T-helper 1 cell (primary cell): ENCODE data around the gene TMEM51.
"Not testable (repeated sequence)": the region's sequence is repeated elsewhere in the genome, so short reads cannot be mapped to it uniquely, and the experiment has no call there.

Experiments used
- DNase-seq, 5 donors: peaks; one replicate each; pipeline ENCODE4 v3.0.0-alpha.2; 2012 to 2020

TMEM51 gene

DNA sequence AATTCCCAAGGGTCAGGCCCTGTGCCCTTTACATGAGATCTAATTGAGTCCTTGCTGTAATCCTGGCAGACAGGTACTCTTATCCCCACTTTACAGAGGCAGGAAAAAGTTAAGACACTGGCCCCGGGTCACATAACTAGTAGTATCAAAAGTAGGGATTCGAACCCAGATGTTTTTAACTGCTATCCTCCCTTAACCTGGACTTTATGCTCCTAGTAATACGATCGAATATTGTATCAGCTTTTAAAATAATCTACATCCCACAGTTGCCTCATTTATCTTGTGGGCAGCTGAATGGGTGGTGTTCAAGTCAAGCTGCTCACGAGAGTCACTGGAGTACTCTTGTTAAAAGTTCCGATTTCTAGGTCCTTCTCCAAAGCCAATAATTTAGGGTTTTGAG lies 25.5 kb upstream of the TMEM51 start:
- DNase-seq, result no peak

DNA sequence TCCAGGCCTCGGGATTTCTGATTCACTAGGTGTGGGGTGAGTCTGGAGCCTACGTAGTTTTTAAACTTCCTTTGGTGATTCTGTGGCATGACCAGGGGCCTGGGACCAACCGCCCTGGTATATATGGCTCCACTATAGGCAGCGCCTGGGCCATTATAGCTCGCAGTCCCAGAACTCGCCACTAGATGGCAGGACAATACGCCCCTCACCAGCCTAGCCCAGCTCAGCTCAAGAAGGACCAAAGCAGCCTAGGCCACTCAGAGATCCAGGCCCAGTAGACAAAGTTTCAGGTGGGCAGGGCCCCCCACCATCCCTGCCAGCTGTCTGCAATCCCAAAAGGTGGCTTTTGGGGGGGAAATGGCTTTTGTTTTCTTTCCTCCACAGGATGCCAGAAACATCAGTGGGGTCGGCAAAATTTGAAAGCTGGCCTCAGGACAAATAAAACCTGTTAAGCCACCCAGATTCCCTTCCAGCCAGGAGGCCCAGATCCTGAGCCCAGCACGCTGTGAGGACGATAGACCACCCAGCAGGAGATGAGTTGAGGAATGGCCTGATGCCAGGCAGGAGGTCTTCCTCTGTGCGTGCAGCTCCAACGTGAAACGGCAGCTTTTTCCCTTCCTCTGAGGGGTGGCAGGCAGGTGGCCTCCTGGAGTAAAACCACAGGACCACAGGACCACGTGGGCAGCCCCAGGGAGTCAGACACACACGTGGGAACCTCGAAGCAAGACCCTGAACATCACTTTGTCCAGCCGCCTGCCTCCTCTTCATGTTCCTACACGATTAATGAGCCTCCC lies 24.8 kb upstream of the TMEM51 start:
- DNase-seq, result peak; percentile 16 to 62 (median 38)

DNA sequence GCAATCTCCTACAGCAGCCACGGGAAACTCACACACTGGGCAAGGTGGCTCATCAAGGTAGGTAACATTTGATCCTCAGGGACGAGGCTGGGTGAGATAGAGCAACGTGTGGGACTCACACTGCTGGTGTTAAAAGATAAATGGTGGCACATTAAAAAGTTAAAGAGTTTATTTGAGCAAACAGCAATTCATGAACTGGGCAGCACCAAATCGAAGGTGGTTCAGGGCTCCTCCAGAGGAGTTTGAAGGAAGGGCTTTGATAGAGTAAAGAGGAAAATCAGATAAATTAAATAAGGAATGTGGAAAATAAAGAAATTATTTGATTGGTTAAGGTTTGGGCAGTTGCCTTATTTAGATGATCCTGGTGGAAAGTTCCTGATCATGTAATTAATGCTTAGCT lies 23.6 kb upstream of the TMEM51 start:
- DNase-seq, result no peak

DNA sequence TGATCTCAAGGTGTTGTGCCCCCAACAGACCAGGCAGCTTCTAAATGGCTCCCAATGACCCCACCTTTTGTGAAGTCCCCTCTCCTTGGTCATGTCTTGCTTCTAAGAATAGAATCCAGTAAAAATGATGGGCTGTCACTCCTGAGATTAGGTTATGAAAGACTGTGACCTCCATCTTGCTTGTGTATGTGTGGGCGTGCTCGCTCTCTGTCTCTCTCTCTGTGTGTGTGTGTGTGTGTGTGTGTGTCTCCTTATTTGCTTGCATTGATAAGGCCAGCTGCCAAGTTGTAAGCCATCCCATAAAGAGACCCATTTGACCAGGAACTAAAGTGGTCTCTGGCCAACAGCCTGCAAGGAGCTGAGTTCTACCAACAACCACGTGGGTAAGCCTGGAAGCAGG lies 22.9 kb upstream of the TMEM51 start:
- DNase-seq, result no peak

DNA sequence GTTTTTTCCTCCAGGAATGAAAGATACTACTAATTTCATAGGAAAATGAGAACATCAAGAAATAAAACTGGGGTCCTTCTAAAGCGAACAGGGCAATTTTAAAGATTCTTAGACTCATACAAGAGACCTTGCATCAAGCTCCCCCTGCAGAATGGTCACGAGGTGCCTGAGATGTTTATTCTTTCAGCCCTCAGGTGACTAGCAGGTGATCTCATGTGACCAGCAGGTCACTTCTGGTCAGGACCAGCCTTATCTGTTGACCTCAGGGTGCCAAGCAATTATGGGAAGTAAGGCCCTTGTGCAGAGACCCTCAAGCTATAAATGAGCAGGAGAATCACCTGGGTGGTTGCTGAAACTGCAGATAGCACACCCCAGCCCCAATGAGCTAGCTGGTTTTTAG lies 20.6 kb upstream of the TMEM51 start:
- no peak for DNase-seq

DNA sequence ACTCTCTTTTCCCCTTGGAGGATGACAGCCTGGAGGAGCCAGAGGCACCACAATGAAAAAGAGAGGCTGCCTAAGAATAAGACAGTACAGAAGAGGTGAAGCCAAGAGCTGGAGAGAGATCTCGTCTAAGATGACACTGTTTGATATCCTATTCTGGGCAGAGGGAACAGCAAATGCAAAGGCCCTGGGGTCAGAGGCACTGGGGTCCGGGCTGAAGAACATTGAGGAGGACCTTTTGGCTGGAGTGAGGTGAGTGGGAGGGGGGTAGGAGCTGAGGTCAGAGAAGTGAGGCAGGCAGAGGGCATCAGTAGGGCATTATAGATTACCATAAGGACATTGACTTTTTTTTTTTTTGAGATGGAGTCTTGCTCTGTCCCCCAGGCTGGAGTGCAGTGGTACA lies 19.3 kb upstream of the TMEM51 start:
- DNase-seq, result no peak

DNA sequence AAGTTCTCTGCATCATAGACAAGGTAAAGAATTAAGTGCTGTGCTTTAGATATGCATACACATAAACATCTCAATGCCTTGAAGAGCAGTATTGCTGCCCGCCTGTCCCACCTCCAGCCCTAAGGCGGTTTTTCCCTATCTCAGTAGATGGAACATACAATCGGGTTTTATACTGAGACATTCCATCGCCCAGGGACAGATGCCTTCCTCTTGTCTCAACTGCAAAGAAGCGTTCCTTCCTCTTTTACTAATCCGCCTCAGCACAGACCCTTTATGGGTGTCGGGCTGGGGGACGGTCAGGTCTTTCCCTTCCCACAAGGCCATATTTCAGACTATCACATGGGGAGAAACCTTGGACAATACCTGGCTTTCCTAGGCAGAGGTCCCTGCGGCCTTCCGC lies 17.9 kb upstream of the TMEM51 start:
- DNase-seq, result not testable (repeated sequence)

DNA sequence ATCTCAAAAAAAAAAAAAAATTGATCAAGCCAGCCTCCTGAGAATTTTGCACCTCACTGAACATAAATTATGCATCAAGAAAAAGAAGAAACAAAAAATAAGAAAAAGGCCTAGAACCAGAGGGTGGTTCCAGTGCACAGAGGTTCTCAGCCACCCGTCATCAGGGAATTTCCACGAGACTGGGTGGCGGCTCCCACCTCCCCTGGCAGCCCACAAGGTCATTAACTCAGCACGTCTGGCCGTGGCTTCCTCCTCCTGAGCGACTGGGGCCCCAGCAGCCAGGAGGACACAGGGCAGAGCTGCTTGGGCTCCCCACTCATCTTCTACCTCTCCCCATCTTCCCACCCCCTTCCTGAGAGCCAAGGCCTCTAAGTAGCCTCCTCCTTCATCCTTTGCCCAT lies 15.7 kb upstream of the TMEM51 start:
- DNase-seq, result no peak

DNA sequence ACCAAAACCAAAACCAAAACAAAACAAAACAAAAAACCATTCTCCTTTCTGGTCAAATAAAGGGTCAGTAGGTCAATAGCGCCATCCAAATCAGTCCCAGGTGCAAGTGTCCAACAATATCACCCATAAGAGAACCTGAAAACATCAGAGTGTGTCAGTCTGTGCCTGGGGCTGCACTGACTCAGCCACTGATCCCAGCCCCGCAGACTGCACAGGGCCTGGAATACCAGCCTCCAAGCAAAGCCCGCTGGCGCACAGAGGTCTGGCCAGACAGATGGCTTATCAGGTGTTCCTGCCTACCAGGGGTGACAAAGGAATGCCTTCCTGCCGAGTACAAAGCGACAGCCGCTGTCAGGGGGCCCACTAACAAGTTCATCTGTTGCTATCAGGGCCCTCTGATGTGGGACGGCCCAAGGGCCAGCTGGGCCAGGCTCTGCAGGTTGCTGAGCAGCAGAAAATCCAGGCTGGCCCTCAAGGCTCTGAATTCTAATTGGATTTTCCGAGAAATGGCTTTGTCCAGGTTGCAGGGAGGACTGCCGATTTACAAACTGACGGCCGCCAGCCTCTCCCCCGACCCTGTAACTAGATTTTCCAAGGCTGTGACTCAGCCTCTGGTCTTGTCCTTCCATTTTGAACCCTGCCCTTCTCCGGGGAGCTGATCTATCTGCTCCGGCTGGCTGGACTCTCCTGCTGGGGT lies 13.7 kb upstream of the TMEM51 start:
- no peak for DNase-seq

DNA sequence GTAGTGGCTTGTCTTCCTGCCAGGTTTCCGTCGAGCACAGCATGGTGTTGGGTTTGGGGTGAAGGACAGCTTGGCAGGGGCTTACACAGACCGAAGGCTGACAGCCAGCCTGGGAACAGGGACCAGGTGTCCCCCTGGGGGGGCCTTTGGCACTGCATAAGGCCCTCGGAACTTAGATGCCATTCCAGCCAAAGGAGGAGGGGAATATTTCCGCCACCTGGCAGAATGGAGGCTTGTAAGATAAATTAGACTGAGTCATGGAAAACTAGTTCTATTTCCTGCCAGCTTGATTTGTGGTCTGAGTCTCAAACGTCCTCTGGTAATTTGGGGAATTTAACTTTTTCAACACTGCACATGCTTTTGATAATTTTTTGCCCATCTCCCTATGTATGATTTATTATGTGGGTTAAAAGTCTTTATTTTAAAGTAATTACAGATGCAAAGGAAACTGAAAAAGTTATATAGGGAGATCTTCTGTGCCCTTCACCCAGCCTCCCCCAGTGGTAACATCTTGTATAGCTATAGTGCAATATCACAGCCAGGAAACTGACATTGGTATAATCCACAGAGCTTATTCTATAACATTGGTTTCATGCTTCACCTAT lies 11.5 kb upstream of the TMEM51 start:
- DNase-seq, result no peak

DNA sequence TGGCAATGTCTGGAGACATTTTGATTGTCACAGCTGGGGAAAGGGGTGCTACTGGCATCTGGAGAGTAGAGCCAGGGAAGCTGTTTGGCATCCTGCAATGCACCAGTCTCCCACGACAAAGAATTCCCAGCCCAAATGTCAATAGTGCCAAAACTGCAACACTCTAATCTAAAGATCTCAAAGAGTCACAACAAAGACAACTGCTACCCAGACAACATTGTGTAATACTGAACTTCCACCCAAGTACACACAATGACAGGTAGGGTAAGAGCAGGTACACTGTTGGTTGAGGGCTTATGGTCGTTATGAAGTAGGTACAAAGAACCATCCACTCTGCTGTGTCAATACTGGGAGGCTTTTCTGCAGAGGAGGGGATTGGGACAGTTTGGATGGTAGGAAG lies 8.2 kb upstream of the TMEM51 start:
- DNase-seq, result no peak

DNA sequence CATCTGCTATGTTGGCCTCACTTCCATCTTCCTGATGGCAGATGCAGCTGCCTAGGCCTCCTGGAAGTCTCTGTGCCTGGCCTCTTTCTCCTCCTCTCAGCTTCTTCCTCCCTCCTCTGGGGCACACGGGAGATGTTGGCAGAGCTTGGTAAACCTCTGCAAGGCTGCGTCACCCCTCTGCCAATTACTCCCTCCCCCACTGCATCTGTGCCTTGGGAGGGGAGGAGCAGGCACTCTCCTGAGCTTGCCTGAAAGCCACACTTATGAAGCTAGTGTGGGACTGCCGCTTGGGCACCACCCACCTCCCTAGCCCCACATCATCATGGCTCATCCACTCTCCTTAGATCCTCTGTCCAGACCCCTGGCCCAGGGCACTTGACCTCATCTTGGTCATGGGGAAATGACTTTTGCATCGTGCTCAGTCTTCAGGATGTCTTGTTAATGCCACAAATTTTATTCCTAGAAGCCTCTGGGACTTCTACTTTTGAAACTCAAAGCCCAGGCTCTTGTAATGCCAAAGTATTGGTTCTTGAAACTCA lies 7.3 kb upstream of the TMEM51 start:
- no peak for DNase-seq

DNA sequence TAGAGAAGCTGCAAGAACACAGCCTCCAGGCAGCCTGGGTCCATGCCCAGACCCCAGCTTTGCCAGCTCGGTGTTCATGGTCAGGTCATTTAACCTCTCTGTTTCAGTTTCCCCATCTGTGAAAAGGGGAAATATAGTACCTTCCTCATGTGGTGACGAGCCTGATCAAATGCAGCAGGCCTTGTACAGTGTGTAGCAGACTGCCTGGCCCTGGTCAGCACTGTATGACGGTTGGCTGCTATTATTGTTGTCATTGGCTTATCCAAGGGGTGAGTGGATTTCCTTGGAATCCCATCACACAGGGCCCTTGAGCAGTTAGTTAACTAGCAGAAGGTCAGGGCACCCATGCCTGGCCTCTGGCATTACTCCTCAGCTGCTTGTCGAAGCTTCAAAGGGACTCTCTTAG lies 6.6 kb upstream of the TMEM51 start:
- no peak for DNase-seq

DNA sequence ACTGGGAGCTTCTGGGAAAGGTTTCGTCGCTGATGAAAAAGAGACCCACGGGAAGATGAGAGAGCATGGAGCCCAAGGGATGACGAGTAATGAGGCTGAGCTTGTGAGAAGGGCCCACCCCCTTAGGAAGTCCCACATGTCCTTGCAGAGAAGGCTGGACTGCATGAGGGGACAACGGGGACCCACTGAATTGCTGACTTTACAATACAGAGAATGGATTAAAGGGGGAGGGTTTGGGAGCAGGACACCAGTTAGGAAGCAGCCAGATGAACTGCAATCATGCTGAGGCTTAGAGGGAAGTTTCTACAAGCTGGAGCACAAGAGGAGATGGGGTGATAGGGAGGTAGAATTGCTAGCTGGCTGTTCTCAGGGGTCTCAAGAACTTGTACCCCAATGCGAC lies 5.5 kb upstream of the TMEM51 start:
- DNase-seq, result no peak

DNA sequence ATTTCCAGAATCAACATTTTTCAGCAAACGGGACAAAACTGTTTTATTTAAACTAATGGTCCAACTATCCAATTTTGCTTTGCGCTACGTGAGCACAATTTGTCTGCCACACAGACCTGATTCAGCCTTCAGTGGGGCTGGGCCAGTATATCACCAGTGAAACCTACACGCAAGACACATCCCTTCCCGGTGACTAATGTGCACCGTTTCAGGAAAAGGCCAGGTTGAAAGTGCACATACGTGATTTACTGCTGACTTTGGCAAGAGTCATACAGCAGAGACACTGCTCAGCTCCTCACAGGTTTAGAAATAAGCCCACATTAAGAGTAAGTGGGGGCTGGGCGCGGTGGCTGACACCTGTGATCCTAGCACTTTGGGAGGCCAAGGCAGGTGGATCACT lies 5.1 kb upstream of the TMEM51 start:
- no peak for DNase-seq

DNA sequence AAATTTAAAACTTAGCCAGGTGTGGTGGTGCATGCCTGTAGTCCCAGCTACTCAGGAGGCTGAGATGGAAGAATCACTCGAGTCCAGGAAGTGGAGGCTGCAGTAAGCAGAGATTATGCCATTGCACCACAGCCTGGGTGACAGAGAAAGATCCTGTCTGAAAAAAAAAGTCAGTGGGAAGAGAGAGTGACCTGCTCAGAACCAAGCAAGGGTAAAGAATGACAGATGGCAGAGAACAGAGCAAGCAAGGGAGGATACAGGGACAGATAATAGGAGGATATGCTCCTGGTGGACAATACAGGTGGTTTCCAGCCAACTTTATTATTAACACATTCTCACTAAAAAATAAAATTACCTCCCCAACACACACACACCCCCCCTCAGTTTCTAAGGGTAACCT lies 4.6 kb upstream of the TMEM51 start:
- no peak for DNase-seq

DNA sequence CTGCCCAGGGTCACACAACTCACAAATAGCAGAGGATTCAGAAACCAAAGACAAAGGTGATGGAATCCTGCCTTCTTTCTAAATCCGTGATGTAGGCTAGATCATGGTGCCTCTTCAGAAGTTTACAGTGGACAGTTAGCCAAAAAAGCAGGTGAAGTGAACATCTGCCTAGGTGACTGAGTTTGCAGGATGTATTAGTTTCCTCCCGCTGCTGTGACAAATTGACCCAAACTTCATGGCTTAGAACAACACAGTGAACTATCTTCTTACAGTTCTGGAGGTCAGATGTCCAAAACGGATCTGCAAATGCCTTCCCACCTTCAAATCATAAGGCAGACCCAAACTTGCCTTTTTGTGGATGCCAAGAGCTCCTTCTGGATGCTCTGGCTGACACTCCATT lies 3.2 kb upstream of the TMEM51 start:
- no peak for DNase-seq

DNA sequence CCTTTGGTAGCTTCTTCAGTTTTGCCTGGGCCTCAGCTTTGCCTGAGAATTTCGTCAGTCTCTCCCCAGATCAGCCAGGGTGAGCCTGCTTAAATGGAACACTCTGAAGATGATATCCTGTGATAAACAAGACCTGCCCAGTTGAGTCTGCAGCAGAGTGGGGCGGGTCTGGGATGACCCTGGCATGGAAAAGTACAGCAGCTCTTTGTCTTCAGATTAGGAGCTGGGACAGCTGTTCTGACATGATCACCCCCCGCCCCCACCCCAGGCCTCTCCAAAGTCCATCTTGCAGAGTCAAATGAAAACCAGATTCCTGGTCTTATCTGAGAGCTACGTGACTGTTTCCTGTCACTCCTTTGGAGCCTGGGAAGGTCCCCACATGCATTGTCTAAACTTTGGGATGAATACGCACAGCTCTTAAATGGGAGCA lies 2.2 kb upstream of the TMEM51 start:
- no peak for DNase-seq

DNA sequence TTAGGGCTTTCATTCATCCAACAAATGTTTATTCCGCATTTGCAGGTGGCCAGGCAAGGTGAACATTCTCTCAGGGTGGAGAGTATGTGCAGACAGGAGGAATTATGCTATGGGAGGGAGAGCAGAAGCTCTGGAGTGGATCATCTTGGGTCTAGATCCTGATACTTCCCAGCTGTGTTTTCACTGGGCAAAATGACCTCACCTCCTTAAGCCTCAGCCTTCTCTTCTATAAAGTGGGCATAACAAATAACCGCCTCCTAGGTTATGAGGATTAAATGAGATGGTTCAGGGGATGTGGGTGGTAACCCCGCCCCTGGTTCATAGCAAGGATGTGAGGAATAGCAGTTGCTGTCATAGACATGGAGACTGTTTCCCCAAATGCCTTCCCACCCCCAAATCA lies 1.7 kb upstream of the TMEM51 start:
- no peak for DNase-seq

DNA sequence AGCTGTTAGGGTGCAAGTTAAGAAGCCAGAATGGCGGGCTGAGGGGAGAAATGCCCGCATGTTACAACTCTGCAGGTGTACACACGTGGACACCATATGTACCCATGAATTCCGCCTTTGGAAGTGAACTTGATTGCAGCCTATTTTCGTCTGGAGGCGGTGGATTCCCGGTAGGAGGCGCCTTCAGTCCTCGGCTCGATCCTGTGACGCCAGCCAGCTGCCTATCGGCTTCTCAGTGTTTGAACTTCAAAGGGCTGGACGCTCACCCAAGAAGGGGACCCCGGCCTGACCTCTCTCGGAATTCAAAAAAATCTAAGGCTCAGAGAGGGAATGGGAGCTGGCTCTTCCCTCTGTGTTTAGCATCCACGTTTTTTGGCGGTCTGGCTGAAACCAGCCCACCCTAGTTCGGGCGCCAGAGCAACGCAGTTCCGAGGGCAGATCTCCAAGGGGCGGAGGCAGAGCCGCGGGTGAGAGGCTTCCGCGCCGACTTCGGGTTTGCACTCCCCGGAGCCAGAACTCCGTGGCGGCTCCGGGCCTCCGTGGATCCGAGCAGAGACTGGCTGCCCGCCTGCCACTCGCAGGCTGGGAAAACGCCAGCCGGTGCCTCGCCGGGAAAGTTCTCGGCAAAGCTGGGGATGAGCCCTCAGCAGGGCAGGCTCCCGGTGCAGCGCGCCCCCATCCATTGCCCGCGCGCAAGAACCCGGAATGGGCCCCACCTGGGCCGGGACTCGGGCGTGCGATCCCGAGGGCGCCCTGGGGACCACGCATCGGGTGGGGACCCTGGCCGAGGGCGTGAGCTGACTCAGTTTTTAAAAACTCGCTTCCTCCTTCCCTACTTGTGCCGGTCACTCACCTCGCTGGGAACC lies 996 bp upstream of the TMEM51 start:
- no peak for DNase-seq

DNA sequence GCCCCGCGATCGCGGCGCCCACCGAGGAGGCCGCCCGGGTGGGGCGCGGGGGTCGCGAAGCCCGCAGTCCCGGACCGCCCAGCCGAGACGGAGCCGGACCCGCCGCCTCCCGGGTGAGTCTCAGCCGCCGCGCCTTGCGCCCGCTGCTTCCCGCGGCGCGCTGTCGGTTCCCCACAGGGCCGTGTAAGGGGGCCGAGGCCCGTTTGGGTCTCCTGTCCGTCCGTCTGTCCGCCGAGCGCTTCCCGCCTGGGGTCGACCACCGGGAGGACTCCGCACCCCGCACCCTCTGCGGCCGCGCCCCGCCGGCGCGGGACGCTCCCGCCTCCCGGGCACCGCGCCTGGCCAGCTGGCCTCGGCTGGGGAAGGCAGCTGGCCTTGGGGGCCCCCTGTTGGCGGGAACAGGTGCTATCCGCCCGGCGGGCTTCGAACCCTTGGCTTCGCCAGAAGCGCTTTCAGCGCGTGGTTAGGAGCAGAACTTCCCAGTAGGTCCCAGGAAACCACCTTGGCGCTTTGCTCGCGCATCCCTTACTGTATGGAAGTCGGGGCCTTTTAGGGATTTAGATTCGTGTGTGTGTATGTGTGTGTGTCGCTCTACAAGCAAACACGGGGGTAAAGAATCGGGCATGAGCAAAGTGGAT lies 414 bp downstream of the TMEM51 start:
- DNase-seq, result peak in 1 of 5 donors; percentile 16

DNA sequence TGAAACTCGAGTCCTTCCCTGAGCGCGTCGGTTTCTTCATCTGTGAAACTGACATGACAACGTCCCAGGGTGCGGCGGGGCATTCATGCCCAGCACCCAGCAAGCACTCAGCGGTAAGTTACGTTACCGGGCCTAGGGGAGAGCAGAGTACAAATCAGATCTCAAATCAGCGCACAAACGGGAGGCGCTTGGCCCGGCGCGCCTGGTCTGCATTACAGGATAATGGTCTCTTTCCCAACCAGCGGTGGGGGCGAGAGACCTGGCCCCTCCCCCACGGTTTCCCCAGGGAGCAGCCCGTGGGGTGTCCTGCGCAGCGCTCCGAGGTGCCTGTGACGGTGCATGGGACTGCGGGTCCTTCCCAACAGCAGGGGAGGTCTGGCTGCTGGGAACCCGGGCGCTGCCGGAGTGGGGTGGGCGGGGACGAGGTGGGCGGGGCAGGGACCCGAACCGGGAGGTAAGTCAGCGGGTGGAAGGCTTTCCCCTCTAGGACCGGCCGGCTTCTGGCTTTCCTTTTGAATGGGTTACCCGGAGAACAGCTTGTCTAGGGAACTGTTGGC lies 1.0 kb downstream of the TMEM51 start:
- no peak for DNase-seq
